ENCODE data around the gene RPH3AL. TPM values are rescaled to one million over a fixed set of nuclear protein-coding genes. Genes with fewer than 3 reads are reported as not detected.

The RPH3AL gene
- total and polyA plus RNA-seq, 10 of the 15 experiments (the other 5 are each of a cell fraction or from before 2014, with no cell fraction given) = 0.04 to 1.2 (median 0.47) TPM; not detected in 2

DNA sequence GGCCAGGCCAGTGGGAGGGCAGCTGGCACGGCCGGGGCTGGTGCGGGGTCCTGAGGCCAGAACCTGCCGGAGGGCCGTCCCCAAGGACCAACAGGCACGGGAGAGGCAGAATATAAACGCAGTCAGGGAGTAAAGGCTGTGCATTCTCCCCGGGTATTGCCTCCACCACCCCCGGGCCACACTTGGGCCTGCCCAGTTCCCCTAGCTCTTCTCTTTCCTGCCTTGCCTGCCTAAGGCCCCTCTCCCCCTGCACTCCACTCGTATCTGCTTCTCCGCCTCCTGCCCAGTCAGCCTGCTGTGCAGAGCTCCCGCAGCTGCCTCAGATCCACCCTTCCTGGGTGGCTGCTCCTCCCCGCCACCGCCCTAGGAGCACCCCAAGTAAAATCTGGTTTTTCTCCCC is 5.0 kb upstream of the RPH3AL start:
- CTCF ChIA-PET = no interaction called here
- no peaks in the 10 kb centered on the region for H3K4me1 ChIP-seq (ENCODE audit: control insufficient read depth, insufficient read depth, low read length)

DNA sequence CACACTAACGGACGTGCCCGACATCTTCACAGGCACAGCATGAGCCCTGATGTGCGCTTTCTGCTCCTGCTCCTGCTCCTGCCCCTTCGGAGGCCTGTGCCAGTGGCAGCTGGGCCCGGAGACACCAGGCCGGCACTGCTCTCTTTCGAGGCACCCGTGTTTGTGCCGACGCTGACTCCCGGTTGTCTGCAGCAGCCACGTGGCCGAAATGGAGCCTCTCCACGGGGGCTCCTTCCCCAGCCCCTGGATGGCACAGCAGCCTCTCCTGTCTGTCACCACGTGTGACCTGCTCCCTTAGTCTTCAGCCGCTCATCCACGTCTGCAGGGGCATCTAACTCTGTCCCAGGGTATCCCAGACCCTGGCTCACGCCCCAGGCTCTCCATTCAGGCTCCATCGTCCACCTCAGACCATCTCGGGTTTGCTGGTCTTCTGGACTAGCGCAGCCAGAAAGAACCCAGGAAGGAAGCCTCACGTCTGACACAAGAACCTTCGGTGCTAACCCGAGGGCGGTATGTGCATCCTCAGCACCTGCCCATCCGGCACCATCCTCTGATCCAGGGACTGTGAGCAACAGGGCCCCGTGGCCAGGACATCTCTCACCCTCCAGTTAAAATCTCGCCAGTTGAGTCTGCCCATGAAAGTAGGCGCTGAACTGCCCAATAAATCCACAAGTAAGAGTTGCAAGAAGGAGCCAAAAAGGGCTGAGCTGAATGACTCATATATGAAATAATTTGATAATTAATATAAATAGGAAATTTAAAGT is 4.2 kb upstream of the RPH3AL start:
- H3K9me3 ChIP-seq (replicated peaks; ENCODE audit: control insufficient read depth, insufficient read depth, low read length) = no peaks in the 10 kb centered on the region; the same call in 2 of the 3 replicates
- ATAC-seq (no peak), FAIRE-seq (no peak), DNase-seq (ENCODE audit: low read depth, low spot score) (no peak)
- ChIA-PET CTCF (no interaction called here), RAD21 (ENCODE audit: unreplicated experiment) (no interaction called here), POLR2A (no interaction called here), SMC1A (ENCODE audit: uncharacterized antibody, unreplicated experiment) (no interaction called here)
- in situ Hi-C loops (cut with MboI) = no loop called here
- no peaks in the 10 kb centered on the region for H3K4me1 ChIP-seq (ENCODE audit: control insufficient read depth, insufficient read depth, low read length)
- H2AFZ ChIP-seq (ENCODE audit: control insufficient read depth, low read depth, low read length) = no peak overlapping the region
- H3K27ac ChIP-seq (ENCODE audit: control insufficient read depth, insufficient read depth) = no peak overlapping the region
- no peak overlapping the region for H3K9ac ChIP-seq (ENCODE audit: control insufficient read depth, insufficient read depth, low read length)
- no TSS peak for BruUV-seq (replicated peaks)
- H3K27me3 ChIP-seq (replicated peaks in 1 of 2; ENCODE audit: control insufficient read depth in 2 of 2, insufficient read depth in 2 of 2, low read length in 1 of 2) = no peaks in the 10 kb centered on the region
- H3K4me3 ChIP-seq = no peak overlapping the region
- WGBS (ENCODE audit: insufficient coverage, insufficient replicate concordance, low lambda C conversion rate, missing lambda C conversion rate) = 75% methylated on average over 30 of the region's 30 CpGs
- no peaks in the 10 kb centered on the region for H3K79me2 ChIP-seq (ENCODE audit: control insufficient read depth, insufficient read depth, low read length)
- H3K4me2 ChIP-seq (ENCODE audit: control insufficient read depth, insufficient read depth) = no peak overlapping the region
- no peak for TF ChIP-seq PAX5 (IDR thresholded peaks at IDR 0.05; ENCODE audit: borderline replicate concordance, low read depth, low read length)
- TF ChIP-seq SUPT20H (IDR thresholded peaks at IDR 0.05; ENCODE audit: borderline replicate concordance, control insufficient read depth, low read depth, low read length) = no peak
- TF ChIP-seq SMC3 (IDR thresholded peaks at IDR 0.05; ENCODE audit: borderline replicate concordance, low read length) = no peak
- no peak for TF ChIP-seq ESRRA (IDR thresholded peaks at IDR 0.05; ENCODE audit: low read length)
- TF ChIP-seq SMARCA5 (IDR thresholded peaks at IDR 0.05) = no peak
- H3K36me3 ChIP-seq (ENCODE audit: control insufficient read depth in 2 of 2, insufficient read depth in 2 of 2, low read length in 1 of 2) = no peaks in the 10 kb centered on the region
- intact Hi-C loops (cut with micrococcal nuclease; ENCODE audit: unreplicated experiment) = no loop called here
- no peaks in the 10 kb centered on the region for H4K20me1 ChIP-seq (ENCODE audit: control insufficient read depth, insufficient read depth)

More for the DNA sequence above, 5.0 kb upstream of the RPH3AL start:
- SMC1A ChIA-PET (ENCODE audit: uncharacterized antibody, unreplicated experiment) = no interaction called here
- no peaks in the 10 kb centered on the region for H3K36me3 ChIP-seq (ENCODE audit: control insufficient read depth in 2 of 2, insufficient read depth in 2 of 2, low read length in 1 of 2)
- FAIRE-seq = no peak
- no peaks in the 10 kb centered on the region for H3K27me3 ChIP-seq (replicated peaks in 1 of 2; ENCODE audit: control insufficient read depth in 2 of 2, insufficient read depth in 2 of 2, low read length in 1 of 2)
- H3K9ac ChIP-seq (ENCODE audit: control insufficient read depth, insufficient read depth, low read length) = no peak overlapping the region
- in situ Hi-C loops (cut with MboI) (no loop called here), intact Hi-C loops (cut with micrococcal nuclease; ENCODE audit: unreplicated experiment) (no loop called here)
- 39% methylated on average over 12 of the region's 14 CpGs for WGBS (ENCODE audit: insufficient coverage, insufficient replicate concordance, low lambda C conversion rate, missing lambda C conversion rate)
- no peak overlapping the region for H3K4me2 ChIP-seq (ENCODE audit: control insufficient read depth, insufficient read depth)
- RAD21 ChIA-PET (ENCODE audit: unreplicated experiment) = no interaction called here
- H2AFZ ChIP-seq (ENCODE audit: control insufficient read depth, low read depth, low read length) = no peak overlapping the region
- no peak for DNase-seq (ENCODE audit: low read depth, low spot score)
- no peak for ATAC-seq
- no peaks in the 10 kb centered on the region for H3K79me2 ChIP-seq (ENCODE audit: control insufficient read depth, insufficient read depth, low read length)
- POLR2A ChIA-PET = no interaction called here
- H3K9me3 ChIP-seq (replicated peaks; ENCODE audit: control insufficient read depth, insufficient read depth, low read length) = no peaks in the 10 kb centered on the region; the same call in 2 of the 3 replicates
- H3K27ac ChIP-seq (ENCODE audit: control insufficient read depth, insufficient read depth) = no peak overlapping the region
- TF ChIP-seq POLR2AphosphoS5 (IDR thresholded peaks at IDR 0.05; ENCODE audit: low read length) (no peak), TBL1XR1 (IDR thresholded peaks at IDR 0.05; ENCODE audit: low read depth, low read length) (no peak)
- H4K20me1 ChIP-seq (ENCODE audit: control insufficient read depth, insufficient read depth) = no peaks in the 10 kb centered on the region
- no TSS peak for BruUV-seq (replicated peaks)
- H3K4me3 ChIP-seq = no peak overlapping the region
